HG03521 (cell line): ENCODE measurements around the gene POLD4.

Experiments used
- ATAC-seq: cut with Tn5 transposase; IDR thresholded peaks from one replicate; pipeline ENCODE4 v1.9.1; 2021; ENCODE audit warnings: mild to moderate bottlenecking, moderate library complexity; ENCODE audit not compliant: unreplicated experiment

The POLD4 gene

GRCh38 chr11:67303132-67303834, 50.1 kb downstream of the POLD4 start, which contains the start of gene SSH3:
SSH3 (plus strand) TSS chr11:67303530; CDS start chr11:67303626, 96 bp downstream.
- ATAC-seq, result no peak

- no peak for ATAC-seq
Observed at GRCh38 chr11:67302571-67303131, 50.7 kb downstream of the POLD4 start.

GRCh38 chr11:67301951-67302516, 51.3 kb downstream of the POLD4 start:
- no peak for ATAC-seq

GRCh38 chr11:67301313-67301921, 51.9 kb downstream of the POLD4 start:
- ATAC-seq, result no peak
